Astrocyte of the spinal cord (primary cell): ENCODE results near the gene PRCP.

ENCODE experiments used
- DNase-seq: peaks from one replicate; pipeline ENCODE4 v3.0.0; 2011; ENCODE audit warnings: low read depth, low spot score
- H3K4me3 ChIP-seq: 2 replicates; pipeline ENCODE4 v1.5.1; 2011; ENCODE audit warnings: low read depth, mild to moderate bottlenecking, low read length, moderate library complexity
- in situ Hi-C: cut with HindIII; loops from 2 replicates; pipeline ENCODE4 v1.10.0; 2017; ENCODE audit warnings: low sequenced_read_pairs
- TF ChIP-seq, protein P1 (sequence below): IDR thresholded peaks from 2 replicates; pipeline ENCODE4 v1.5.1; 2012; ENCODE audit warnings: low read depth, mild to moderate bottlenecking, low read length, inconsistent platforms

Gene PRCP

GRCh38 chr11:82823647-82824619 lies 76.3 kb downstream of the PRCP start:
- DNase-seq = no peak
- TF ChIP-seq, protein P1, sequence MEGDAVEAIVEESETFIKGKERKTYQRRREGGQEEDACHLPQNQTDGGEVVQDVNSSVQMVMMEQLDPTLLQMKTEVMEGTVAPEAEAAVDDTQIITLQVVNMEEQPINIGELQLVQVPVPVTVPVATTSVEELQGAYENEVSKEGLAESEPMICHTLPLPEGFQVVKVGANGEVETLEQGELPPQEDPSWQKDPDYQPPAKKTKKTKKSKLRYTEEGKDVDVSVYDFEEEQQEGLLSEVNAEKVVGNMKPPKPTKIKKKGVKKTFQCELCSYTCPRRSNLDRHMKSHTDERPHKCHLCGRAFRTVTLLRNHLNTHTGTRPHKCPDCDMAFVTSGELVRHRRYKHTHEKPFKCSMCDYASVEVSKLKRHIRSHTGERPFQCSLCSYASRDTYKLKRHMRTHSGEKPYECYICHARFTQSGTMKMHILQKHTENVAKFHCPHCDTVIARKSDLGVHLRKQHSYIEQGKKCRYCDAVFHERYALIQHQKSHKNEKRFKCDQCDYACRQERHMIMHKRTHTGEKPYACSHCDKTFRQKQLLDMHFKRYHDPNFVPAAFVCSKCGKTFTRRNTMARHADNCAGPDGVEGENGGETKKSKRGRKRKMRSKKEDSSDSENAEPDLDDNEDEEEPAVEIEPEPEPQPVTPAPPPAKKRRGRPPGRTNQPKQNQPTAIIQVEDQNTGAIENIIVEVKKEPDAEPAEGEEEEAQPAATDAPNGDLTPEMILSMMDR = no peak
- no peak overlapping the region for H3K4me3 ChIP-seq
- in situ Hi-C loops = no loop called here

- DNase-seq = no peak
- in situ Hi-C loops = no loop called here
- TF ChIP-seq, protein P1 = no peak
- H3K4me3 ChIP-seq = no peak overlapping the region
Measured at GRCh38 chr11:82818409-82819043, 81.7 kb downstream of the PRCP start.

DNA sequence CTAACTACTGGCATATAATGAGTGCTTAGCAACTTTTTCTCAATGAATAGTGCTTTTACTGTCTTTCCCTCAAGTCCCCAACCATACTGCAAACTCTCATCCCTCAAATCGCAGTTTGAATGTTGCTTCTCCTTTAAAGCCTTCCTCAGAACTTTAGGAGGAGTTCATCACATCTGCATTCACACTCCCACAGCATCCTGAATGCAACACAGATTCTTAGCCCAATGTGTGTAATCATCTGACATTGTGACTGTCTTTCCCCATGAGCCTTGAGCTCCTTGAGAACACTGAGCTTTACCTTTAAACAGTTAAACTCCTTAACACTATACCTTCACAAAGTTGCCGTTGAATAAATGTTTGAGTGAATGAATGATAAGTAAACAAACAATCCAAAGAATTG lies 84.8 kb downstream of the PRCP start:
- DNase-seq = no peak
- no peak overlapping the region for H3K4me3 ChIP-seq
- TF ChIP-seq, protein P1 = no peak
- in situ Hi-C loops = no loop called here

GRCh38 chr11:82814379-82814778 lies 85.9 kb downstream of the PRCP start:
- no peak overlapping the region for H3K4me3 ChIP-seq
- no peak for DNase-seq
- TF ChIP-seq, protein P1 = no peak
- in situ Hi-C loops = no loop called here

DNA sequence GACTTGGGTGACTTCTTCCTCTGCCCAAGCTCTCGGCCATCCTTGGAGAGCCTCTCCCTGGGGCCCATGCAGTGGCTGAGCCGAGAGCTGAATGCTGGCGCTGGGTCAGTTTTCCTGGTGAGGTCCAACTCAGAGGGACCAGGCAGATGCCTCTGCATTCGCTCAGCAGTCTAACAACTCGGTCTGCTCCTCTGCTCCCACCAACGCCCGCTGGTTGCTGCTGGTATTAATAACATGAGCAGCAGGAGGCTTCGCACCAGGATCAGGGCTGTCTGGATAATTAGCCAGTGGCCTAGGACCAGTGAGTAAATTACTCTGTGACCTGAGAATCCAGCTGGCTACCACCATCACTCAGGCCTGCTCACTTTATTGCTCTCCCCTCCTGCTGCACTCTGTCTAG lies 88.9 kb downstream of the PRCP start:
- TF ChIP-seq, protein P1 = no peak
- in situ Hi-C loops = no loop called here
- DNase-seq = no peak

DNA sequence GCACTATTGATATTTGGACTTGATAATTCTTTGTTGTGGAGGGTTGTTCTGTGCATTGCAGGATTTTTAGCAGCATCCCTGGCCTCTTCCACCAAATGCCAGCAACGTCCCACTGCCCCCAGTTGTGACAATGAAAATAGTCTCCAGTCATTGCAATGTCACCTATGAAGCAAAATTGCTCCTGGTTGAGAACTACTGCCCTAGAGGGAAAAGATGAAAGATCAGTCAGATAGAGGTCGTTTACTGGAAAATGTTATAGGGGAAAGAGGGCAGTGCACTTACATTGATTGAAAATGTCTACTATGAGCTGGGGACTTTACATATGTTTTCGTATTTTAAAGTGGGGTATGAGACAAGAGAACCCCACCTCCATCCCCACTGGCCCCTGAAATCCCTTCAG lies 89.5 kb downstream of the PRCP start:
- TF ChIP-seq, protein P1 = no peak
- H3K4me3 ChIP-seq = no peak overlapping the region
- in situ Hi-C loops = no loop called here
- DNase-seq = no peak

More for the DNA sequence above, 88.9 kb downstream of the PRCP start:
- no peak overlapping the region for H3K4me3 ChIP-seq
